PC-9 (cell line): ENCODE measurements around the gene PYGB. TPM values are rescaled to one million over a fixed set of nuclear protein-coding genes. Genes with fewer than 3 reads are reported as not detected.

Experiments
- BruUV-seq: library from RNA; stranded (reverse); fragments of 400-500 nt; replicated peaks from 2 replicates; lab custom pipeline; 2021; lab: Mats Ljungman, UMichigan
- CTCF ChIA-PET: fragments of 300-600 bp; sonication (Branson Sonifier 250); formaldehyde crosslinking; loops from one replicate; lab custom pipeline; 2022; ENCODE audit warnings: antibody characterized with exemption; lab: Charles Lee
- POLR2A ChIA-PET: fragments of 300-600 bp; sonication (Branson Sonifier 250); formaldehyde crosslinking; loops from one replicate; lab custom pipeline; 2022; ENCODE audit warnings: antibody characterized with exemption; ENCODE audit not compliant: unreplicated experiment; lab: Charles Lee
- DNase-seq, 2 experiments: peaks; one replicate each; pipeline versions ENCODE4 v3.0.0 to v3.0.0-alpha.2; 2015 to 2022; ENCODE audit warnings: mixed read lengths in 1 of 2
- H2AFZ ChIP-seq: fragments of 200-600 bp; sonication (generic); 2 replicates; pipeline ENCODE4 v1.8.1; 2017; ENCODE audit warnings: antibody characterized with exemption
- H3F3A ChIP-seq: fragments of 200-600 bp; sonication (generic); 2 replicates; pipeline ENCODE4 v1.8.1; 2017; ENCODE audit warnings: antibody characterized with exemption, mild to moderate bottlenecking, low read depth; ENCODE audit not compliant: insufficient read depth
- H3K27ac ChIP-seq: fragments of 200-600 bp; sonication (generic); 2 replicates; pipeline ENCODE4 v1.6.1; 2016; ENCODE audit warnings: mixed run types
- H3K27me3 ChIP-seq: fragments of 200-600 bp; sonication (generic); 2 replicates; pipeline ENCODE4 v1.6.1; 2016; ENCODE audit warnings: low read depth, mixed run types; ENCODE audit not compliant: insufficient read depth
- H3K36me3 ChIP-seq: fragments of 200-600 bp; sonication (generic); 2 replicates; pipeline ENCODE4 v1.6.1; 2016; ENCODE audit warnings: low read depth, mixed run types
- H3K4me1 ChIP-seq: fragments of 200-600 bp; sonication (generic); replicated peaks from 2 replicates; pipeline ENCODE4 v1.6.1; 2016; ENCODE audit warnings: mixed run types; ENCODE audit not compliant: insufficient read depth
- H3K4me2 ChIP-seq: fragments of 200-600 bp; sonication (generic); 2 replicates; pipeline ENCODE4 v1.6.1; 2017; ENCODE audit warnings: mixed run types
- H3K4me3 ChIP-seq: fragments of 200-600 bp; sonication (generic); 2 replicates; pipeline ENCODE4 v1.6.1; 2016; ENCODE audit warnings: mixed run types
- H3K79me2 ChIP-seq: fragments of 200-600 bp; sonication (generic); 2 replicates; pipeline ENCODE4 v1.6.1; 2017; ENCODE audit warnings: low read depth, mixed run types
- H3K9me2 ChIP-seq: fragments of 200-600 bp; sonication (generic); 2 replicates; pipeline ENCODE4 v1.8.1; 2017; ENCODE audit warnings: mild to moderate bottlenecking; ENCODE audit not compliant: insufficient read depth
- H3K9me3 ChIP-seq: fragments of 200-600 bp; sonication (generic); 2 replicates; pipeline ENCODE4 v1.8.1; 2016; ENCODE audit warnings: low read depth; ENCODE audit not compliant: insufficient read depth
- H4K20me1 ChIP-seq: fragments of 200-600 bp; sonication (generic); 2 replicates; pipeline ENCODE4 v1.8.1; 2017; ENCODE audit not compliant: insufficient read depth
- EZH2 ChIP-seq: fragments of 200-600 bp; sonication (generic); IDR thresholded peaks from 2 replicates; pipeline ENCODE4 v1.8.0; 2017; ENCODE audit warnings: antibody characterized with exemption, low read depth
- intact Hi-C: fragments of 100-400 bp; cut with micrococcal nuclease; formaldehyde crosslinking; loops from one replicate; pipeline ENCODE4 v1.10.0; 2022; ENCODE audit not compliant: unreplicated experiment
- total RNA-seq: library from RNA; stranded (reverse); gene quantifications from 2 replicates; pipeline ENCODE4 v1.2.3, GENCODE V29; 2021
- TF ChIP-seq, protein P1 (sequence below): fragments of 200-600 bp; sonication (generic); conservative IDR thresholded peaks from 2 replicates; pipeline ENCODE4 v1.6.1; 2017; ENCODE audit warnings: mixed run types, antibody characterized with exemption, mild to moderate bottlenecking, moderate library complexity

PYGB gene
- total RNA-seq, 1 experiment from 2014 or later, result 133 TPM

DNA sequence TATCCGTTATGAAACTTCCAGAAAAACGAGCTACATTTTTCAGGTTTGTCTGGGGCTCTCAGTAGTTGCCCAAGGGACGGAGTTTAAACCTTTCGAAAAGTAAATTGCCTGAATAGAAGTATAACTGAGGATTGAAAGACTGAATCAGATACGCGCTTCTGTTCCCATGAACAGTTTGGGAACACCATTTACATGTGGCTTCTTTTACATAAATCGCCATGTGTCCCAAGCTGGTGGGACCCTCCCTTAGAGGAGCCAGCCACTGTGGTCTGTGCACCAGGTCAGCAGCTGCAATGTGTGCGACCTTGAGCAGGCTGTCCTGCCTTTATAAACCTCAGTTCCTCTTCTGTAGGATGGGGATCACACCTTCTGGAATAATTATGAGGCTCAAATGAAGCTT lies 41.3 kb upstream of the PYGB start:
- Histone ChIP-seq H3K4me2 (no peak overlapping the region), H3K36me3 (0 out of 2 replicates have a peak, but pooled peaks cover 15% of the 10 kb centered on the region), H4K20me1 (no peaks in the 10 kb centered on the region; the same call in 1 of the 2 replicates), H3K4me3 (no peak overlapping the region), H3K9me2 (no peaks in the 10 kb centered on the region), H3K4me1 (no peaks in the 10 kb centered on the region), H3K27me3 (no peaks in the 10 kb centered on the region), H3K79me2 (peaks cover 42% of the 10 kb centered on the region), H2AFZ (no peak overlapping the region), H3F3A (no peaks in the 10 kb centered on the region), H3K27ac (no peak overlapping the region), H3K9me3 (no peaks in the 10 kb centered on the region)
- POLR2A ChIA-PET, result no interaction called here
- intact Hi-C loops, result no loop called here
- CTCF ChIA-PET, result no interaction called here
- TF ChIP-seq, protein P1, sequence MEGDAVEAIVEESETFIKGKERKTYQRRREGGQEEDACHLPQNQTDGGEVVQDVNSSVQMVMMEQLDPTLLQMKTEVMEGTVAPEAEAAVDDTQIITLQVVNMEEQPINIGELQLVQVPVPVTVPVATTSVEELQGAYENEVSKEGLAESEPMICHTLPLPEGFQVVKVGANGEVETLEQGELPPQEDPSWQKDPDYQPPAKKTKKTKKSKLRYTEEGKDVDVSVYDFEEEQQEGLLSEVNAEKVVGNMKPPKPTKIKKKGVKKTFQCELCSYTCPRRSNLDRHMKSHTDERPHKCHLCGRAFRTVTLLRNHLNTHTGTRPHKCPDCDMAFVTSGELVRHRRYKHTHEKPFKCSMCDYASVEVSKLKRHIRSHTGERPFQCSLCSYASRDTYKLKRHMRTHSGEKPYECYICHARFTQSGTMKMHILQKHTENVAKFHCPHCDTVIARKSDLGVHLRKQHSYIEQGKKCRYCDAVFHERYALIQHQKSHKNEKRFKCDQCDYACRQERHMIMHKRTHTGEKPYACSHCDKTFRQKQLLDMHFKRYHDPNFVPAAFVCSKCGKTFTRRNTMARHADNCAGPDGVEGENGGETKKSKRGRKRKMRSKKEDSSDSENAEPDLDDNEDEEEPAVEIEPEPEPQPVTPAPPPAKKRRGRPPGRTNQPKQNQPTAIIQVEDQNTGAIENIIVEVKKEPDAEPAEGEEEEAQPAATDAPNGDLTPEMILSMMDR, result no peak
- TF ChIP-seq EZH2, result no peak
- BruUV-seq, result no TSS peak
- DNase-seq, result no peak

DNA sequence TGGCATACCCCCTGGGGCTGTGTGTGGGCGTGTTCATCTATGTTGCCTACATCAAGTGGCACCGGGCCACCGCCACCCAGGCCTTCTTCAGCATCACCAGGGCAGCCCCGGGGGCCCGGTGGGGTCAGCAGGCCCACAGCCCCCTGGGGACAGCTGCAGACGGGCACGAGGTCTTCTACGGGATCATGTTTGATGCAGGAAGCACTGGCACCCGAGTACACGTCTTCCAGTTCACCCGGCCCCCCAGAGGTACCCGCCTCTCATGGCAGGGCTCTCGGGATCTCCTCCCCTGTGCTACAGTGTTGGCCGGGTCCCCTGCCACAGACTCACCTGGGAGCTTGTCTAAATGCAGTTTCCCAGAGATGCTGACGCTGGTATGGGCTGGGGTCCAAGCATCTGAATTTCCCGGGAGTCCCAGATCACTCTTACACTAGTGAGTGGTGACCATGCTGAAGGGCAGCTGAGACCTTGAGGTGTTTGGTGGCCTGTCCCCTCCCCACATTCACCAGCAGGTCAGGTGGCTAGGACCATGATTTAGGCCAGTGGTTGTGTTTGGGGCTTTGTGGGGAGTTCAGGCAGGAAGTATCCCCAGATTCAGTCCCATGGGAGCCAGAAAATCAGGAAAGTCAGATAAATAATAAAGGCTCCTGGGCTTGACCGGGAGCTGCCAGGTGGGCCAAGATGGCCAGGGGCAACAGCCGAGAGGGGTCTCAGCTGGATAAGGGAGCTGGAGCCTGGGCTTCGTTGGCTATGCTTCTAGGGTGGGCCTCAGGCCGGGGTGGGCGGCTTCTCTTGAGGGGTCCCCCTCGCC lies 40.5 kb upstream of the PYGB start:
- peaks cover 35% of the 10 kb centered on the region for H3K79me2 ChIP-seq
- H4K20me1 ChIP-seq, result no peaks in the 10 kb centered on the region; the same call in 1 of the 2 replicates
- no peaks in the 10 kb centered on the region for H3K9me2 ChIP-seq
- no peaks in the 10 kb centered on the region for H3K4me1 ChIP-seq
- no TSS peak for BruUV-seq
- no peak overlapping the region for H2AFZ ChIP-seq
- TF ChIP-seq, protein P1, result no peak
- no peak for TF ChIP-seq EZH2
- no peak overlapping the region for H3K27ac ChIP-seq
- H3K36me3 ChIP-seq, result 0 out of 2 replicates have a peak, but pooled peaks cover 9% of the 10 kb centered on the region
- H3K4me2 ChIP-seq, result no peak overlapping the region
- H3F3A ChIP-seq, result no peaks in the 10 kb centered on the region
- DNase-seq, result no peak
- POLR2A ChIA-PET, result no interaction called here
- intact Hi-C loops, result no loop called here
- no peaks in the 10 kb centered on the region for H3K27me3 ChIP-seq
- H3K4me3 ChIP-seq, result no peak overlapping the region
- no peaks in the 10 kb centered on the region for H3K9me3 ChIP-seq
- CTCF ChIA-PET, result no interaction called here

DNA sequence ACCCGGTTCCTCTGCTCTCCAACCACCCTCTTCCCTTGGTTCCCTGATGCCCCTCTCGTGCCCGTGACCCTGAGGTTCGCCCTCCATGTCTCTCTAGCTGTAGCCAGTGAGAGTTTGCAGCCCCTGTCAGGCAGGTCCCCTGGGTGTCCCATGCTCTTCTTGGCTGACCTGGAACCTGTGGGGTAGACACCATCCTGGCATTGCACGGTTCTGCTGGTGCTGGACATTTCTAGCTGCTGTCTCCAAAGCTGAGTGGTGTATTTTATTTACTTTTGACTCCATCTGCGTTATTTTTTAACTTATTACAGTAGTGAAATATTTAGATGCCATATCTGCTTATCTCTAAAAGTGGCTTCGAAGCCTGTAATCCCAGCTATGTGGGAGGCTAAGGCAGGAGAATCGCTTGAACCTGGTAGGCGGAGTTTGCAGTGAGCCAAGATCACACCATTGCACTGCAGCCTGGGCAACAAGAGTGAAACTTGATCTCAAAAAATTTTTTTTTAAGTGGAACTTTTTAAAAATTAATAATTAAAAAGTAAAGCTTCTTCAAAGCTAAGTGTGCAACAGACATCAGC lies 39.8 kb upstream of the PYGB start:
- ChIA-PET CTCF (no interaction called here), POLR2A (no interaction called here)
- no peaks in the 10 kb centered on the region for H3K9me2 ChIP-seq
- no peaks in the 10 kb centered on the region for H3K27me3 ChIP-seq
- BruUV-seq, result no TSS peak
- H3F3A ChIP-seq, result no peaks in the 10 kb centered on the region
- intact Hi-C loops, result no loop called here
- H3K27ac ChIP-seq, result no peak overlapping the region
- TF ChIP-seq, protein P1, result no peak
- no peak for TF ChIP-seq EZH2
- H2AFZ ChIP-seq, result no peak overlapping the region
- H3K9me3 ChIP-seq, result no peaks in the 10 kb centered on the region
- H3K4me1 ChIP-seq, result no peaks in the 10 kb centered on the region
- no peak overlapping the region for H3K4me2 ChIP-seq
- H4K20me1 ChIP-seq, result no peaks in the 10 kb centered on the region; the same call in 1 of the 2 replicates
- no peak overlapping the region for H3K4me3 ChIP-seq
- H3K36me3 ChIP-seq, result 0 out of 2 replicates have a peak, but pooled peaks cover 9% of the 10 kb centered on the region
- peaks cover 29% of the 10 kb centered on the region for H3K79me2 ChIP-seq
- no peak for DNase-seq
